Esophagus muscularis mucosa (tissue), 3 donors: ENCODE measurements around the gene DROSHA.
"Not testable (repeated sequence)": the region's sequence is repeated elsewhere in the genome, so short reads cannot be mapped to it uniquely, and the experiment has no call there.

ENCODE experiments used
- CTCF ChIP-seq, 3 experiments: fragments of 200-600 bp in 2 of 3; fragments of 450-650 bp in 1 of 3; sonication (generic) in 2 of 3; IDR thresholded peaks; one replicate each; pipeline ENCODE4 v1.5.1; 2017 to 2019; ENCODE audit warnings: antibody characterized with exemption in 3 of 3, mild to moderate bottlenecking in 2 of 3, moderate library complexity in 1 of 3
- EP300 ChIP-seq: sonication (generic); formaldehyde crosslinking; IDR thresholded peaks from one replicate; pipeline ENCODE4 v1.6.1; 2017; ENCODE audit warnings: antibody characterized with exemption

DNA sequence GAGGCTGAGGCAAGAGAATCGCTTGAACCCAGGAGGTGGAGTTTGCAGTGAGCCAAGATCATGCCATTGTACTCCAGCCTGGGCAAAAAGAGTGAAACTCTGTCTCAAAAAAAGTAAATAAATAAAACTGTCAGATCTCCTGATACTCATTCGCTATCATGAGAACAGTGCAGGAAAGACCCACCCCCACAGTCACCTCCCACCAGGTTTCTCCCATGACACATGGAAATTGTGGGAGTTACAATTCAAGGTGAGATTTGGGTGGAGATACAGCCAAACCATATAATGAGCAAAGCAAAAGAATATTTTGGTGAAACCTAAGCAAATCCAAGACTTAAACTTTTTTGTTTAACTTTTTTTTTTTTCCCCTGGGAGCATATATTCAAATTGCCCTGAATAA lies 17.2 kb upstream of the DROSHA start:
- TF ChIP-seq EP300; CTCF (IDR thresholded peaks at IDR 0.05): not testable (repeated sequence)
